Coronary artery (tissue), 2 donors: ENCODE measurements around the gene FILIP1.

Source experiments
- DNase-seq: peaks from one replicate; pipeline ENCODE4 v3.0.0-alpha.2; 2017; ENCODE audit warnings: low spot score
- H3K27ac ChIP-seq, 2 donors: fragments of 200-600 bp; sonication (generic); one replicate each; pipeline ENCODE4 v1.5.1; 2016 to 2019
- H3K4me3 ChIP-seq: fragments of 200-600 bp; sonication (generic); 2 replicates; pipeline ENCODE4 v1.5.1; 2016; ENCODE audit warnings: mild to moderate bottlenecking, moderate library complexity
- CTCF ChIP-seq: fragments of 200-600 bp; sonication (generic); IDR thresholded peaks from one replicate; pipeline ENCODE4 v1.5.1; 2019; ENCODE audit warnings: antibody characterized with exemption

The FILIP1 gene

DNA sequence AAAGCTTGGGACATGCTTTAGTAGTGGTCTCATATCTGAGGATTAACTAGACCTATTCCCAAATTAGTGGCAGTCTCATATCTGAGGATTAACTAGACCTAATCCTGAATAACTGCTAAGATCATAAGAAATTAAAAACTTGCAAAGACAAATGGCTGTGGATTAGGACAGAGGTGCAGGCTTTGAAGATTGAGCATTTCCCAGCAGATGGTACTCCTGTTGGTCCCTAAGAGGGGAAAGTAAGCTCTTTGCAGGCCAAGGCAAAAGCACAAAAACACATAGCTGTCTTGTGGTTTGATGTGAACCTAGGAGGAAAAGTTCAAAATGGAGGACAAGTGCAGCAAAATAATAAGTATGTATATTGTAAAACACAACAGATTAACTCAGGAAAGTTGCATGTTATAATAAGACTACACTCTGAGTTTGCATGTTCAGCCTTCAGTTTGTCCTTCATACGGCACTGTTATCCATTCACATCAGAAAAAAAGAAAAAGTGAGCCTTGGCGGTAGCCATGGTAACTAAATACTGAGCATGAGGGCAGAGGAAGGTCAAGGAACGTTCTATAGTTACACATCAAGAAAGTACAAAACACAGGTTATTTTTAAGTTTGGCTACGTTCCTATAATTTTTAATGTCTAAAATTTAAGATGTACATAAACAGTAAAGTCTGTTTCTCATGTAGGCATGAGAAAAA is 62.8 kb downstream of the FILIP1 start:
- peak overlapping the region; percentile 60 to 71 for H3K27ac ChIP-seq

GRCh38 chr6:75429061-75429703 is 64.4 kb downstream of the FILIP1 start:
- no peak overlapping the region for H3K4me3 ChIP-seq
- TF ChIP-seq CTCF, result no peak
- DNase-seq, result no peak
- peak overlapping the region in 1 of 2 donors; percentile 42 for H3K27ac ChIP-seq

More for the DNA sequence above, 62.8 kb downstream of the FILIP1 start:
- no peak overlapping the region for H3K4me3 ChIP-seq
- DNase-seq, result no peak
- TF ChIP-seq CTCF, result no peak

DNA sequence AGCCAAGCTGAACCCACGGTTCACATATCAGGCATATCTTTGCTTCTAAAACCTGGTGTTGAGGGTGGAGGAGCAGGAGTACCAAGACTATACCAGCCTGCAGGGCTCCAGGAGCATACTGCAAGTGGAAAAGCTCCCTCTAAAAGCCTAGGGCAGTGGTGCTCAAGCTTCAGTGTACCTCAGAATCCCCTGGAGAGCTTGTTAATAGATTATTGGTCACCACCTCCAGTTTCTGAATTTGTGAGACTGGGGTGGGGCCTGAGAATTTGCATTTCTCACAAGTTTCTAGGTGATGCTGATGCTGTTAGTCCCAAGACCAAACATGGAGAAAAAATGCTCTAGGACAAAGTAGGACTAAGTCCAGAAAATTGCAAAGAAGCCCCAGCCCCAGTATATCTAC is 65.4 kb downstream of the FILIP1 start:
- no peak overlapping the region for H3K27ac ChIP-seq
- no peak overlapping the region for H3K4me3 ChIP-seq
- TF ChIP-seq CTCF, result no peak
- DNase-seq, result no peak

- TF ChIP-seq CTCF, result no peak
- Histone ChIP-seq H3K4me3 (no peak overlapping the region), H3K27ac (no peak overlapping the region)
- no peak for DNase-seq
These were observed 66.3 kb downstream of the FILIP1 start for GRCh38 chr6:75427329-75427728.

- Histone ChIP-seq H3K4me3 (no peak overlapping the region), H3K27ac (no peak overlapping the region)
- no peak for DNase-seq
- no peak for TF ChIP-seq CTCF
These were observed 68.7 kb downstream of the FILIP1 start for GRCh38 chr6:75424618-75425548.

- Histone ChIP-seq H3K27ac (no peak overlapping the region), H3K4me3 (no peak overlapping the region)
- no peak for TF ChIP-seq CTCF
- no peak for DNase-seq
These were observed 70.2 kb downstream of the FILIP1 start for GRCh38 chr6:75423386-75423785.
